Progenitor cell of endocrine pancreas (in vitro differentiated cells): ENCODE measurements around the gene DHDDS. TPM values are rescaled to one million over a fixed set of nuclear protein-coding genes. Genes with fewer than 3 reads are reported as not detected.

ENCODE experiments used
- DNase-seq: peaks from one replicate; pipeline ENCODE4 v3.0.0; 2021; ENCODE audit warnings: low spot score; ENCODE audit not compliant: unreplicated experiment
- H3K27ac Mint-ChIP-seq: 2 replicates; pipeline ENCODE4 v1.8.0; 2021; ENCODE audit warnings: mild to moderate bottlenecking, moderate library complexity, mixed read lengths
- H3K27me3 Mint-ChIP-seq: 2 replicates; pipeline ENCODE4 v1.8.0; 2021; ENCODE audit warnings: mixed read lengths
- H3K36me3 Mint-ChIP-seq: 2 replicates; pipeline ENCODE4 v1.8.0; 2022; ENCODE audit warnings: mixed read lengths; ENCODE audit not compliant: insufficient read depth
- H3K4me1 Mint-ChIP-seq: 2 replicates; pipeline ENCODE4 v1.8.0; 2021; ENCODE audit warnings: low read depth, mixed read lengths
- H3K4me3 Mint-ChIP-seq: 2 replicates; pipeline ENCODE4 v1.8.0; 2021; ENCODE audit warnings: low read depth, mild to moderate bottlenecking, moderate library complexity, mixed read lengths
- H3K9me3 Mint-ChIP-seq: 2 replicates; pipeline ENCODE4 v1.8.0; 2021; ENCODE audit warnings: low read depth, mixed read lengths
- total RNA-seq: library from RNA; stranded (reverse); gene quantifications from 2 replicates; pipeline ENCODE4 v1.2.1, GENCODE V29; 2021
- TF ChIP-seq, protein P1 (sequence below): fragments of 200-600 bp; sonication (generic); IDR thresholded peaks from one replicate; pipeline ENCODE4 v1.5.0; 2021; ENCODE audit warnings: antibody characterized with exemption, mild to moderate bottlenecking; ENCODE audit not compliant: unreplicated experiment

Gene DHDDS
- total RNA-seq, 1 donor from 2014 or later = 44.4 TPM

GRCh38 chr1:26410706-26411623, 21.2 kb upstream of the DHDDS start, which contains the start of gene LIN28A:
TSS of gene LIN28A (plus strand) at chr1:26410817. CDS start at chr1:26410892, 75 bp downstream.
- Mint-ChIP-seq H3K36me3 (peaks cover 5% of the 10 kb centered on the region), H3K9me3 (no peaks in the 10 kb centered on the region), H3K4me3 (peak within 1 kb of the TSS; percentile 76), H3K27me3 (no peaks in the 10 kb centered on the region), H3K27ac (peak within 1 kb of the TSS; percentile 95), H3K4me1 (peaks cover 35% of the 10 kb centered on the region)
- TF ChIP-seq, protein P1, sequence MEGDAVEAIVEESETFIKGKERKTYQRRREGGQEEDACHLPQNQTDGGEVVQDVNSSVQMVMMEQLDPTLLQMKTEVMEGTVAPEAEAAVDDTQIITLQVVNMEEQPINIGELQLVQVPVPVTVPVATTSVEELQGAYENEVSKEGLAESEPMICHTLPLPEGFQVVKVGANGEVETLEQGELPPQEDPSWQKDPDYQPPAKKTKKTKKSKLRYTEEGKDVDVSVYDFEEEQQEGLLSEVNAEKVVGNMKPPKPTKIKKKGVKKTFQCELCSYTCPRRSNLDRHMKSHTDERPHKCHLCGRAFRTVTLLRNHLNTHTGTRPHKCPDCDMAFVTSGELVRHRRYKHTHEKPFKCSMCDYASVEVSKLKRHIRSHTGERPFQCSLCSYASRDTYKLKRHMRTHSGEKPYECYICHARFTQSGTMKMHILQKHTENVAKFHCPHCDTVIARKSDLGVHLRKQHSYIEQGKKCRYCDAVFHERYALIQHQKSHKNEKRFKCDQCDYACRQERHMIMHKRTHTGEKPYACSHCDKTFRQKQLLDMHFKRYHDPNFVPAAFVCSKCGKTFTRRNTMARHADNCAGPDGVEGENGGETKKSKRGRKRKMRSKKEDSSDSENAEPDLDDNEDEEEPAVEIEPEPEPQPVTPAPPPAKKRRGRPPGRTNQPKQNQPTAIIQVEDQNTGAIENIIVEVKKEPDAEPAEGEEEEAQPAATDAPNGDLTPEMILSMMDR = no peak
- DNase-seq = peak; percentile 30

DNA sequence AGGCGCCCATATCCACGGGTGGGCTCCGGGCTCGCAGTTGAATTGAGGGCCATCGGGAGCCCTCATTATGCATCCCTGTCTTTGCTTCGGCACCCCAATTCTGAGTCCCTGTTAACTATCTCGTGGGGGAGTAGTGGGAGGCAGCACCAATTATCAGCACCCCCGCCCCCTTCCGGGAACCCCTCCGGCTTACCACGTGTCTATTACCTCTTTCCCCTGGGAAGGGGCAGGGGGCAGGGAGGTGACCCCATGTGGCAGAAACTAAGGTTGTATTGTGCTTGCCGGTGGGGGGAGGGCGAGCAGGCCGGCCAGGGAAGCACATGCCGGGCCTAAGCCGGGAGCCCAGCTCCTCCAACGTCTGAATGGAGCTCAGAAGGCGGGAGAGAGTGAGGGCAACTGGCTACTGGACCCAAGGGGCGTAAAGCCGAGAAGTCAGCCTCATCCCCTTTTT, 20.5 kb upstream of the DHDDS start:
- peak overlapping the region; percentile 76 for H3K4me3 Mint-ChIP-seq
- peaks cover 35% of the 10 kb centered on the region for H3K4me1 Mint-ChIP-seq
- no peaks in the 10 kb centered on the region for H3K27me3 Mint-ChIP-seq
- H3K36me3 Mint-ChIP-seq = peaks cover 5% of the 10 kb centered on the region
- peak; percentile 23 for DNase-seq
- TF ChIP-seq, protein P1 = no peak
- peak overlapping the region; percentile 87 for H3K27ac Mint-ChIP-seq
- H3K9me3 Mint-ChIP-seq = no peaks in the 10 kb centered on the region

GRCh38 chr1:26412180-26412840, 19.8 kb upstream of the DHDDS start:
- H3K36me3 Mint-ChIP-seq = peaks cover 5% of the 10 kb centered on the region
- TF ChIP-seq, protein P1 = no peak
- peaks cover 39% of the 10 kb centered on the region for H3K4me1 Mint-ChIP-seq
- peak overlapping the region; percentile 76 for H3K4me3 Mint-ChIP-seq
- DNase-seq = no peak
- no peaks in the 10 kb centered on the region for H3K9me3 Mint-ChIP-seq
- no peaks in the 10 kb centered on the region for H3K27me3 Mint-ChIP-seq
- H3K27ac Mint-ChIP-seq = peak overlapping the region; percentile 87

DNA sequence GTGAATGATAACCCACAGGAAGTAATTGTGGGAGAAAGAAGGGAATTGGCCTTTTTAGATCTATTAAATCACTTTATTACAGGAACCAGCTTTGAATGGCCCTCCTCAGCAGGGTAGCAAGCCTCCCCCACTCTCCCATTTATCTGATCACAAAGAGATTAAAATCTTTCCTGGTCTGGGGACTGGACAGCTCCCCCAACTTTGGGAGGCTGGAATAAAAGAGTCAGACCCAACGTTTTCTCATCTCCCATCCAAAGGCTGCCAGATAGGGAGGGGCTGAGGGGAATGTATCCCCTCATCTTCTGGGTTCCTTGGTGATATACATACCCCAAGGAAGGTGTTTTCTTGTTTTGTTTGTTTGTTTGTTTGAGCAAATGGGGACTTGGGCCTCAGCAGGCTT, 19.1 kb upstream of the DHDDS start:
- TF ChIP-seq, protein P1 = no peak
- Mint-ChIP-seq H3K4me1 (peaks cover 45% of the 10 kb centered on the region), H3K4me3 (peak overlapping the region; percentile 31), H3K9me3 (no peaks in the 10 kb centered on the region), H3K27me3 (no peaks in the 10 kb centered on the region), H3K27ac (no peak overlapping the region), H3K36me3 (peaks cover 5% of the 10 kb centered on the region)
- no peak for DNase-seq

DNA sequence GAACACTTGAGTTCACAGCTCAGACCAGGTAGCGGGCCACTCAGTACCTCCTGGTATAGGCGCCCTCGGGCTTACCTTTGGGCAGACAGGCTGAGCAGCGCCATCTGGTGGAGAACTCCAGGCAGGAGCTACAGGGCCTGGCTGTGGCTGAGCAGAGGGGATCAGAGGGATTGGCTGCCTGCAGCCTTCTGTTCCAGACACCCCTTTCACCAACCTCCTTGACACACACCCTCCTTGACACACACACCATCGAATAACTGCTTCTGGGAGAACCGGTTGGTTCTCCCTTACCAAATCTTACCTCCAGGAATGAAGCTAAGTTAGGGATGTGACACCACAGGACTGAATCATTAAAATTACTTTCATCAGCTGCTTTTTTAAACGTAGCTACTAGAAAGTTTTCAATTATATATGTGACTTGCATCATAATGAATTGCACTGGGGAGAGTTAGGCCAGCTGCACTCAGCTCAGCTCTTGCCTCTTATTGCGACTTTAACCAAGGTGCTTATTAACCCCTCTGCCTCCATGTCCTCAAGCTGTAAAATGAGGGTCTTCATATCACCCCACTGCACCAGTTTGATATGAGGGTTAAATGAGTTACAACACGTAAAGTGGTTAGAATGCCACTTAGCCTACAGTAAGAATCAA, 14.9 kb upstream of the DHDDS start:
- peaks cover 5% of the 10 kb centered on the region for H3K36me3 Mint-ChIP-seq
- H3K4me1 Mint-ChIP-seq = peaks cover 51% of the 10 kb centered on the region
- H3K27me3 Mint-ChIP-seq = no peaks in the 10 kb centered on the region
- peak; percentile 87 for DNase-seq
- peak overlapping the region; percentile 21 for H3K4me3 Mint-ChIP-seq
- TF ChIP-seq, protein P1 = peak; percentile 97
- peak overlapping the region; percentile 93 for H3K27ac Mint-ChIP-seq
- no peaks in the 10 kb centered on the region for H3K9me3 Mint-ChIP-seq
